ENCODE results near the gene HMOX1. TPM values are rescaled to one million over a fixed set of nuclear protein-coding genes. Genes with fewer than 3 reads are reported as not detected.
"Not testable (repeated sequence)": the region's sequence is repeated elsewhere in the genome, so short reads cannot be mapped to it uniquely, and the experiment has no call there.

Gene HMOX1
- total and polyA plus RNA-seq, 12 donors, result 15.4 to 578 (median 39.3) TPM

- DNase-seq, result no peak
- Histone ChIP-seq H3K4me3 (no peak overlapping the region), H3K4me1 (replicated peaks in 1 of 2) (peaks cover 3 to 23% of the 10 kb centered on the region in 2 donors), H3K9me3 (replicated peaks in 1 of 3) (no peaks in the 10 kb centered on the region), H3K27ac (peak overlapping the region in 1 of 5 donors; percentile 52), H3K27me3 (no peaks in the 10 kb centered on the region), H3K36me3 (replicated peaks in 1 of 2) (peaks cover 0 to 38% of the 10 kb centered on the region in 2 donors)
- TF ChIP-seq POLR2A (IDR thresholded peaks at IDR 0.05), result no peak
- no peak for TF ChIP-seq CTCF (IDR thresholded peaks at IDR 0.05)
- intact Hi-C loops (cut with DNase I), result no loop called here
- 24 to 60% (median 35%) methylated on average over 4 of the region's 4 CpGs for WGBS, 4 donors
These were observed 13.1 kb downstream of the HMOX1 start for GRCh38 chr22:35394011-35394312.

GRCh38 chr22:35394810-35395563 lies 14.1 kb downstream of the HMOX1 start:
- no peak for DNase-seq
- H3K4me3 ChIP-seq, result no peak overlapping the region
- no peaks in the 10 kb centered on the region for H3K27me3 ChIP-seq
- 86 to 96% (median 92%) methylated on average over 5 of the region's 5 CpGs for WGBS, 4 donors
- TF ChIP-seq POLR2A (IDR thresholded peaks at IDR 0.05) (no peak), CTCF (IDR thresholded peaks at IDR 0.05) (no peak)
- peaks cover 3 to 23% of the 10 kb centered on the region in 2 donors for H3K4me1 ChIP-seq (replicated peaks in 1 of 2)
- intact Hi-C loops (cut with DNase I), result no loop called here
- H3K36me3 ChIP-seq (replicated peaks in 1 of 2), result peaks cover 0 to 32% of the 10 kb centered on the region in 2 donors
- H3K27ac ChIP-seq, result no peak overlapping the region
- no peaks in the 10 kb centered on the region for H3K9me3 ChIP-seq (replicated peaks in 1 of 3)

GRCh38 chr22:35396622-35397021 lies 15.7 kb downstream of the HMOX1 start:
- Histone ChIP-seq H3K27ac (peak overlapping the region in 3 of 5 donors; percentile 8 to 62 (median 45)), H3K36me3 (replicated peaks in 1 of 2) (peaks cover 0 to 20% of the 10 kb centered on the region in 2 donors), H3K4me1 (replicated peaks in 1 of 2) (peaks cover 6 to 30% of the 10 kb centered on the region in 2 donors)
- H3K9me3 ChIP-seq (replicated peaks in 1 of 3); H3K4me3 ChIP-seq; H3K27me3 ChIP-seq; intact Hi-C loops (cut with DNase I); DNase-seq: not testable (repeated sequence)
- WGBS, 4 donors, result 60 to 75% (median 70%) methylated on average over 6 of the region's 6 CpGs

GRCh38 chr22:35397095-35397904 lies 16.4 kb downstream of the HMOX1 start:
- peak in 2 of 7 donors; percentile 36 to 48 for DNase-seq
- no peak overlapping the region for H3K4me3 ChIP-seq
- 49 to 68% (median 53%) methylated on average over 13 of the region's 13 CpGs for WGBS, 4 donors
- H3K27me3 ChIP-seq, result no peaks in the 10 kb centered on the region
- peaks cover 0 to 13% of the 10 kb centered on the region in 2 donors for H3K36me3 ChIP-seq (replicated peaks in 1 of 2)
- H3K27ac ChIP-seq, result peak overlapping the region in 3 of 5 donors; percentile 8 to 62 (median 45)
- no peaks in the 10 kb centered on the region for H3K9me3 ChIP-seq (replicated peaks in 1 of 3)
- peaks cover 6 to 30% of the 10 kb centered on the region in 2 donors for H3K4me1 ChIP-seq (replicated peaks in 1 of 2)
- TF ChIP-seq CTCF (IDR thresholded peaks at IDR 0.05), result no peak
- no peak for TF ChIP-seq POLR2A (IDR thresholded peaks at IDR 0.05)
- intact Hi-C loops (cut with DNase I), result no loop called here

Measured in adrenal gland (tissue), 12 donors.